Cardiac septum (tissue), 1 donor: ENCODE data around the gene KRT1. TPM values are rescaled to one million over a fixed set of nuclear protein-coding genes. Genes with fewer than 3 reads are reported as not detected.
"Not testable (repeated sequence)": the region's sequence is repeated elsewhere in the genome, so short reads cannot be mapped to it uniquely, and the experiment has no call there.

Source experiments
- DNase-seq: peaks from one replicate; pipeline ENCODE4 v3.0.0-alpha.2; 2020; ENCODE audit warnings: low spot score
- intact Hi-C: fragments of 100-400 bp; cut with DNase I; formaldehyde crosslinking; loops from one replicate; pipeline ENCODE4 v1.14.0; 2022
- total RNA-seq: library from RNA; stranded (reverse); fragmentation: NEBNext Ultra II Directional; extraction: Animal tissue kit (Norgen Biotek cat#: 25700); gene quantifications from one replicate; pipeline ENCODE4 v1.2.1, GENCODE V29; 2021
- donor health status: DM: no; HTN: no; CAD: no.

KRT1 gene
- total RNA-seq, 1 donor from 2014 or later: not detected

GRCh38 chr12:52685406-52685890 lies 5.2 kb upstream of the KRT1 start:
- intact Hi-C loops: no loop called here
- no peak for DNase-seq

- intact Hi-C loops: no loop called here
- no peak for DNase-seq
Observed at GRCh38 chr12:52684431-52684830, 4.2 kb upstream of the KRT1 start.

DNA sequence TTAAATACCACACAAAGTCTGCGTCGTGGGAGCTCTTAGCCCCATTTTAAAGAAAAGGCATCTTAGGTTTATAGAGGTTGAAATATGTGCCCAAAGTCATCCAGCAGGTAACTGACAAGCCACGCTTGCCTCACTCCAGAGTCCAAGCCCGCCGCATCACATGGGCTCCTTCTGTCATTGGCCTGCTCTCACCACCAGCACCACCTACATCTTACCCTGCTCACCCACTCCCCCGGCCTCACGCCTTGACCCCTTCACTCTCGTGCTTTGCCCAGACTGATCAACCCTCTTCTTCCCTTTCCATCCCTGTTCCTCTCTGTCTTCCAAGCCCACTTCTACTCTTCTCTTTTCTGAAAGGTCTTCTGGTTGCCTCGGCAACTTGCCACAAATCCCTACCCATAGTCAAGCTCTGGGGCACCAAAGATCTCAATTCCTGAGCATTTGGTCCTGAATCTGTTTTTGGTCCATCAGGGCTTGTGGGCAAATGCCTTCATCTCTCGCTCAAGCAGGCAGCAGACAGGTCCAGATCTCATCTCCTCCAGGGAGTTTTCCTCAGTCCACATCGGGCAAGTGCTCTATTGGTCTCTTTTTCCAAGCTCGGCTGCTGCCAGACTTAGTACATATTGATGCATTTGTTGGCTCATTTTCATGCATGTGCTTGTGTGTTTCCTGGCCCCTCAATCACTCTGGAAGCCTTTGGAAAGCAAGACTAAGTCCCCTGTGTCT lies 3.5 kb upstream of the KRT1 start:
- DNase-seq: no peak
- intact Hi-C loops: no loop called here

DNA sequence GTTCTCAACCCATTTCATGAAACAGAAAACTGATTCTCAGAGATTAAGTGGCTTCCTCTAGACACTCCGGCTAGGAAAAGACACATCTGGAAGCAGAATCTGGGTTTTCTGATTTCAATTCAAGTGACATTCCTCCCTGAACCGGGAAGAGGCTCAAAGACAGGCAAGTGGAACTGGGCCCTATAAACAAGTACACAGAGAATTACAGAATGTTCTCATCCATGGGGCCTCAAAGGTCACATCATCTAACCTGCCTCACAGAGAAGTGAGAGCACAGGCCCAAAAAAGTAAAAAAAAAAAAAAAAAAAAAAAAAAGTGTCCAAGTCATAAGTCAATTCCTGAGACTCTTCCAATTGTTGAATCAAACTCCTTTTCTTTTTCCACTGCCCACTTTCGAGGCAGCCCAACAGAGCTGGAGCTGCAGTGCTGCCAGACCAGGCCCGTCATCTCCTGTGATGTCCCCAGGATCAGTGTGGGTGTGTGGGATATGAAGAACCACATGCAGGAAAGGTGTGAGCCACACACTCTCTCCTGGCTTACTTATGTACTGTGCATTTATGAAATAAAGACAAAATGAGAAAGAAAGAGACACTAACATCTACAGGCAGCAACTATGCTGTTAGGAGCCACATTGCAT lies 2.8 kb upstream of the KRT1 start:
- intact Hi-C loops: no loop called here
- no peak for DNase-seq

DNA sequence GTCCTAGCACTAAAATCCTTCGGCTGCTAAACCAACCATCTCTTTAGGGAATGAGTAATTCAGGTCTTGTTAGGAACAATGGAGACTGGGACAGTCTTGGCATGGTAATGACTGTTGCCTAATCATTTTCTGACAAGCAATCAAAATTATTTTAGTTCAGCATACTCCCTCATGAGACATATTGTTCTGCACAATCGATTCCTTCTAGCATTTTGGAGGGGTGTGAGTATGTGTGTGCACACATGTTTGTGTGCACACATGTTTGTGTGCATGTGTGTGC lies 2.1 kb upstream of the KRT1 start:
- no peak for DNase-seq
- intact Hi-C loops: no loop called here

- no peak for DNase-seq
Observed at GRCh38 chr12:52681526-52682380, 1.5 kb upstream of the KRT1 start.

GRCh38 chr12:52679875-52680274 lies 332 bp downstream of the KRT1 start:
- no peak for DNase-seq
- intact Hi-C loops: no loop called here

More at GRCh38 chr12:52681526-52682380, 1.5 kb upstream of the KRT1 start:
- intact Hi-C loops: no loop called here

- no peak for DNase-seq
- intact Hi-C loops: no loop called here
Observed at GRCh38 chr12:52677671-52678070, 2.5 kb downstream of the KRT1 start.

GRCh38 chr12:52677126-52677525 lies 3.1 kb downstream of the KRT1 start:
- intact Hi-C loops: no loop called here
- no peak for DNase-seq

DNA sequence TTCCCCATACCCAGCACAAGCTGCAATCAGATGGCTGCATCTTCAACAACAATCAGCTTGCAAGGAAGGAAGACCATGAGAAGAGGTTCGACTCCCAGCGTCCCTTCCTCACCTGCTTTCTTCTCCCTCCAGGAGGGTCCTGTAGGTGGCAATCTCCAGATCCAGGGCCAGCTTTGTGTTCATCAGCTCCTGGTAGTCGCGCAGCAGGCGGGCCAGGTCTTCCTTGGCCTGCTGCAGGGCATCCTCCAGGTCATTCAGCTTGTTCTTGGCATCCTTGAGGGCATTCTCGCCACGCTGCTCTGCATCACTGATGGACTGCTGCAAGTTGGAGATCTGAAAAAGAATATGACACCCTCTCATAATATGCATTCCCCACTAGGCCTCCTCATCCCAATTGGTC lies 4.0 kb downstream of the KRT1 start:
- intact Hi-C loops: no loop called here
- no peak for DNase-seq

- intact Hi-C loops: no loop called here
- DNase-seq: no peak
Observed at GRCh38 chr12:52675301-52675701, 4.9 kb downstream of the KRT1 start.

GRCh38 chr12:52674433-52674775 lies 5.8 kb downstream of the KRT1 start:
- DNase-seq: no peak
- intact Hi-C loops: no loop called here

- no peak for DNase-seq
- intact Hi-C loops: no loop called here
Observed at GRCh38 chr12:52673713-52674432, 6.3 kb downstream of the KRT1 start.

- intact Hi-C loops: no loop called here
- no peak for DNase-seq
Observed at GRCh38 chr12:52673217-52673616, 7.0 kb downstream of the KRT1 start.

DNA sequence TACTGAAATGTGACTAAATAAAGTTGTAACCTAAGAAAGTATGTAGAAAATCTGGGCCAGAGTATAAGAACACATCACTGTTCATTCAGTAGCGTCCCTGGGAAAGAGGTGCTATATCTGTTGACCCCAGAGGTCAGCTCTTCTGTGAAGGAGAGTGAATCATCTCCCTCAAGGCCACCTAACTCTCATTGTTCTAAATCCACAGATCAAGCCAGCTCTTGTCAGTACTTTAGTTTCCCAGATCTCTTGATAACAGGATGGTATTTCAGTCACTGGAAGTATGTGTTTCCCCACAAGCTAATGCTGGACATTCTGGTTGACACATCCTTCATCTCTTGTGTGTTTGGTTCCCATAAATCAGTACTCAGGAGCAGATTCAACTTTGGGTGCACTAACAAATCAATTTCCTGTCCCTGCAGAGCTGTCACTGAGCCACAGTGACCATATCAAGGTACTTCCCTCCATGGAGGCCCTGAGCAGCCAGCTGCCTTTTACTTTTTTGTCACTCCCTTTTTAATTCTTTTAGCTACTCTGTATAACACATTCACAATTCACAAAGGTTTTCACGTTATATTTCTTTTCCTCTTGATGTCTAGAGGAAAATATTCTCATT lies 7.8 kb downstream of the KRT1 start:
- DNase-seq: no peak
- intact Hi-C loops: no loop called here

- no peak for DNase-seq
- intact Hi-C loops: no loop called here
Observed at GRCh38 chr12:52670961-52671360, 9.2 kb downstream of the KRT1 start.

DNA sequence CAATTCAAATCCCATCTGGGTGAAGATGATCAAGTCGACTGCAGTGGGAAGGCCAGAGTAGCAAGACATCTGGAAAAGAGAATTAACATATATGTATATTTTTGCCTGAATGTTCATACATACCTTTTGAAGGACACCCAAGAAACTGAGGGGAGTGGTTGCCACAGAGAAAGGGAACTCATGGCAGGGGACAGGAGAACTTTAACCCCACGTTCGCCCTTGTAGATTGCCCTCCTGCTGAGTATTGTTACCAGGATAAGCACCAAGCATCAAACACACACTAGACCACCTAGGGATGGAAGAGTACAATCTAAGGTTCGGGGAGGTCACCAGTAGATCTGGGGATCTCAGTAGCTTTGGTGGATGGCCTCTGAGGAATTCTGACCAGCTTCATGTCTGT lies 9.7 kb downstream of the KRT1 start:
- no peak for DNase-seq
- intact Hi-C loops: no loop called here

GRCh38 chr12:52669941-52670340 lies 10.3 kb downstream of the KRT1 start:
- intact Hi-C loops, DNase-seq: not testable (repeated sequence)

DNA sequence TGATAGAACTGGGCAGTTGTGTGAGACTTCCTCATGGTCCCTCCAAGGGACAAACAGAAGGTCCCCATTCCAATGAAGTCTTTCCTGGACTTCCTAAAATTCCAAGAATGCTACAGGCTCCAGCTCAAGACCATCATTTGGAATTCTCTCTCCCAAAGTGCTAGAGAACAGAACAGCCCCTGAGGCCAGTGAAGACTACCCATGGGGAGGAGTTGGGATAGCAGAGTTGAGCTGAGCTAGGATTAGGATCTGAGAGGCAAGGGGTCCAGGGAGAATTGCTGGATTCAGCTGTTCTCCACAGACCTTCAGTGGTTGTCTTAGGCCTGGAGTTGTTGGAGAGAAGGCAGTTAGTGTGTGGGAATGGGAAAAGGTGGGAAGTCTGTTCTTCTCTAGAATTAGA lies 10.8 kb downstream of the KRT1 start:
- intact Hi-C loops: no loop called here
- DNase-seq: no peak

DNA sequence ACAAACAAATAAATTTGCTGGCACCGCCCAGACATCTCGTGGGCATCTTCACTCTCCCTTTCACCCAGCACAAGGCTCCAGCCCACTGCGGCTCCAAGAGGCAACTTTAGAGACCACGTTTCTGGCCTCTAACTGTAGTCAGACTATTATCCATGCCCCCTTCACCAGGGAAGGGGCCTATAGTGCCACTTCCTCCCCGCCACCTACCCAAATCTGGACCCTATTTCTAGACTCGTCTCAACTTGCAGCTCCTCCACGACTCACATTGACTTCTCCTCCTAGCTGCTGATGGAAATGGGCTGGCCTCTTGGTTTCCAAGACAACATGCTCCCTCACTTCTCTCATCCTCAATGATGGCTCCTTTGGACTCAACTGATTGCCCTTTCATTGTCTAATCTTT lies 12.3 kb downstream of the KRT1 start:
- intact Hi-C loops: no loop called here
- DNase-seq: no peak
